ENCODE results near the gene CLCN1.

- TF ChIP-seq POLR2AphosphoS5 (IDR thresholded peaks at IDR 0.05; ENCODE audit: insufficient read depth, low read depth, low read length), result no peak
- TF ChIP-seq CTCF (IDR thresholded peaks at IDR 0.05; ENCODE audit: extremely low read depth in 1 of 2, insufficient read depth in 1 of 2, low read depth in 1 of 2, low read length in 2 of 2), result no peak
- no peak for TF ChIP-seq POLR2A (IDR thresholded peaks at IDR 0.05; ENCODE audit: low read depth, low read length)
- TF ChIP-seq EZH2 (IDR thresholded peaks at IDR 0.05; ENCODE audit: borderline replicate concordance, low read depth, low read length, severe bottlenecking), result no peak
These were observed 4.7 kb downstream of the CLCN1 start for GRCh38 chr7:143320620-143321019.
